ENCODE measurements around the gene HABP2.

The HABP2 gene

DNA sequence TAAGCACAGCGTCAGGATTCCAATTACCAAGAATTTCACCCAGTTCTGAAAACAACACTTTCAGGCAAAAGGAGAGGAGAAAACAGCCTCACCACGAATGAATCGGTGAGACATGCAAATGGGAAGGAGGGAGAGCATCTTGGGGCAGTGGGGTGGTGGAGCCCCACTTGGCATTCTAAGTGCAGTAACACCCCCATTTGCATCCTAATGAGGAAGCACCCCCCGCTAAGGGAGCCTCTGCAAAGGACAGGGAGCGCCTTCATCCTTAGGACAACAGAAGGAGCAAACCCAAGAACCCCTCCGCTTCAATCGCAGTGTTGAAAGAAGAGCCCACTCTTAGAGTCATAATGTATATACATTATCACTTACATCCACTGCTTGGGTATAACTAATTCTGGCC, 64.2 kb downstream of the HABP2 start:
- Histone ChIP-seq H3K4me3 (ENCODE audit: low read depth, low read length) (peak overlapping the region; percentile 39), H3K36me3 (ENCODE audit: control insufficient read depth, insufficient read depth, low read length) (no peaks in the 10 kb centered on the region), H3K9me3 (ENCODE audit: control insufficient read depth, insufficient read depth, low read depth, low read length) (no peaks in the 10 kb centered on the region), H3K4me1 (ENCODE audit: control insufficient read depth, insufficient read depth, low read length) (peaks cover 47% of the 10 kb centered on the region), H3K27me3 (ENCODE audit: control insufficient read depth, insufficient read depth, low read length) (peaks cover 22% of the 10 kb centered on the region), H3K9ac (ENCODE audit: low read length) (no peak overlapping the region), H3K27ac (ENCODE audit: low read depth, low read length) (no peak overlapping the region)

DNA sequence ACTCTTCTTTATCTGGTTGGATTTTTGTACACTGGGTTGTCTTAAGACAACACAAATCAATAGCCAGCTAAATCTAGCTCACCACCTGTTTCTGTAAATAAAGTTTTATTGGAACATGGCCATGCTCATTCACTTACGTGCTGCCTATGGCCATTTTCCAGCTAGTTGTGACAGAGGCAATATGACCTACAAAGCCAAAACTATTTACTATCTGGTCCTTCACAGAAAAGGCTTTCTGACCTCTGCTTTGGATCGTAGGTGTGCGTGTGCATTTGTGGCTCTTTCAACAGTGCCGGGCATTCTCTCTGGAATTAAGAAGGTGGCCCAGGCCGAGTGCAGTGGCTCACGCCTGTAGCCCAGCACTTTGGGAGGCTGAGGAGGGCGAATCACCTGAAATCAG, 65.5 kb downstream of the HABP2 start:
- Histone ChIP-seq H3K4me3 (ENCODE audit: low read depth, low read length) (no peak overlapping the region), H3K4me1 (ENCODE audit: control insufficient read depth, insufficient read depth, low read length) (peaks cover 47% of the 10 kb centered on the region)

DNA sequence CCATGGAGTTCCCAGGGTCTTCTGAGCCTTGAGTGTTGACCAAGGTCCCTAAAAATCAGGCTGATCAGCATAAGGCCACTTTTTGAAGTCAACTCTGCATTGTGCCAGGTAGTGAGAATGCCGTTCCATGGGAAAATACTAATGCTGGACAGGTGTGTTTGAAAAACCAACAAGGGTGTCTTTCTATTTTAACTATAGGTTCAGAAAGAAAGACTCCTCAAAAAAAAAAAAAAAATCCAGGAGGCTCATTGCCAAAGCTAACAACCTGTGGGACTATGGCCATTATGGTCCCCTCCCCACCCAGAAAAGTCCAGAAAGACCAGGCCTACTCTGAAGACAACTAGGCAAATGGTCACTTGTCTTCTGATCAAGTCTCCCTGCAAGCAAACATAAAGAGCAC, 66.5 kb downstream of the HABP2 start:
- Histone ChIP-seq H3K27me3 (ENCODE audit: control insufficient read depth, insufficient read depth, low read length) (peaks cover 19% of the 10 kb centered on the region), H3K9ac (ENCODE audit: low read length) (no peak overlapping the region), H3K9me3 (ENCODE audit: control insufficient read depth, insufficient read depth, low read depth, low read length) (no peaks in the 10 kb centered on the region), H3K27ac (ENCODE audit: low read depth, low read length) (no peak overlapping the region), H3K4me1 (ENCODE audit: control insufficient read depth, insufficient read depth, low read length) (peaks cover 41% of the 10 kb centered on the region), H3K36me3 (ENCODE audit: control insufficient read depth, insufficient read depth, low read length) (no peaks in the 10 kb centered on the region), H3K4me3 (ENCODE audit: low read depth, low read length) (no peak overlapping the region)

More for the DNA sequence above, 65.5 kb downstream of the HABP2 start:
- H3K36me3 ChIP-seq (ENCODE audit: control insufficient read depth, insufficient read depth, low read length), result no peaks in the 10 kb centered on the region
- no peak overlapping the region for H3K27ac ChIP-seq (ENCODE audit: low read depth, low read length)
- H3K9me3 ChIP-seq (ENCODE audit: control insufficient read depth, insufficient read depth, low read depth, low read length), result no peaks in the 10 kb centered on the region
- H3K27me3 ChIP-seq (ENCODE audit: control insufficient read depth, insufficient read depth, low read length), result peaks cover 22% of the 10 kb centered on the region
- no peak overlapping the region for H3K9ac ChIP-seq (ENCODE audit: low read length)

DNA sequence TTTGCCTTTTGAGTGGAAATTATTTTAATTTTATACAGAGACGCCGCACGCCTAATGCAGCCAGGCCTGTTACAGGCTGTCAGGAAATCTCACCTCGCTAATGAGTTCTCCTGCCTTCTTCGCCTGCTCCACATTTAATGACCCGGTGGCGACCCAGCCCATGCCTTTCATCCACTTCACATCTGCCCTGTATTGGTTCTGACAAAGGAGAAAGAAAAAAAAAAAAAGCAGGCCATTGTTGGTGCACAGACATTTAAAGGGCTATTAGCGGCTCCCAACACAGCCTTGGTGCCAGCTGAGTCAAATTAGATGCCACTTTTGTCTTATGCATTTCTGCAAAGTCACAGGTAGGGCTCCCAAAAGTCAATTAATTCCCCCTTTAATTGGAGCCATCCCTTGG, 67.7 kb downstream of the HABP2 start:
- H3K27me3 ChIP-seq (ENCODE audit: control insufficient read depth, insufficient read depth, low read length), result peaks cover 9% of the 10 kb centered on the region; the same call in 1 of the 2 replicates
- no peak overlapping the region for H3K4me3 ChIP-seq (ENCODE audit: low read depth, low read length)
- no peak overlapping the region for H3K9ac ChIP-seq (ENCODE audit: low read length)
- peaks cover 36% of the 10 kb centered on the region for H3K4me1 ChIP-seq (ENCODE audit: control insufficient read depth, insufficient read depth, low read length)
- no peak overlapping the region for H3K27ac ChIP-seq (ENCODE audit: low read depth, low read length)
- H3K36me3 ChIP-seq (ENCODE audit: control insufficient read depth, insufficient read depth, low read length), result no peaks in the 10 kb centered on the region
- no peaks in the 10 kb centered on the region for H3K9me3 ChIP-seq (ENCODE audit: control insufficient read depth, insufficient read depth, low read depth, low read length)

DNA sequence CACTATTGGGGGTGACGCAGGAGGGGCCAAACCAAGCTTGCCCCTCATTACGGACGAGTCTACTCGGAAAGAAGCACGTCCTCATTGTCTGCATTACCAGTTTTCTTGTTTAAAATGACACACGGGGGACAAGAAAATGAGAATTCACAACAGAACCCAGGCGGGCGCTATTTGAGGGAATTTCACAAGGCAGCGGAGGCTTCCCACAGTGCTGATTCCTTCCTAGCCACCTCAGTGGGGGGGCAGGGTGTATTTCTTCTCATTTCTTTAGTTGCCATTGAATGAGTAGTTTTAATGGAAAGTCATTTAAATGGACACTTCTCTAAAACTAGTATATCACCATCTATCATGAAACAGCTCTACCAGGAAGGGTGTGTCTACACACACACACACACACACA, 68.1 kb downstream of the HABP2 start:
- H3K27me3 ChIP-seq (ENCODE audit: control insufficient read depth, insufficient read depth, low read length), result peaks cover 5% of the 10 kb centered on the region; the same call in 1 of the 2 replicates
- H3K9ac ChIP-seq (ENCODE audit: low read length), result no peak overlapping the region
- H3K4me3 ChIP-seq (ENCODE audit: low read depth, low read length), result no peak overlapping the region
- no peak overlapping the region for H3K27ac ChIP-seq (ENCODE audit: low read depth, low read length)
- H3K9me3 ChIP-seq (ENCODE audit: control insufficient read depth, insufficient read depth, low read depth, low read length), result no peaks in the 10 kb centered on the region
- peaks cover 32% of the 10 kb centered on the region for H3K4me1 ChIP-seq (ENCODE audit: control insufficient read depth, insufficient read depth, low read length)
- no peaks in the 10 kb centered on the region for H3K36me3 ChIP-seq (ENCODE audit: control insufficient read depth, insufficient read depth, low read length)

DNA sequence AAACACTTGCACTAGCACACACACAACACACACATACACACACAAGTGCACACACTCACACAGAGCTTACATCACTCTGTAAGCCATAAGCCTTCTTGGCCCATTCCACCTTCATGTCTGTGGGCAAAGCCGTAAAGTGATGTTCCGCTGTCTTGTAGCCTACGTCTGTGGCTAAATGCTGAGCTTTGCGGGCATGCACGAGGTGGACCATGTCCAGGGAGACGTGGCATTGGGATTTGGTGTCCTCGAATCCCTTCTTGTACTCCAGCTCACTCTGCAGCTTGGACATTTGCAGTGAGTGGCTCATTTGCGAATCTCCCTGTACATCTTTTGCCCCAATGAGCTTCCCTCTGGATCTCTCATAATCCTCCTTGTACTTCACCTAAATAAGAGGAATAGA, 68.9 kb downstream of the HABP2 start:
- no peaks in the 10 kb centered on the region for H3K9me3 ChIP-seq (ENCODE audit: control insufficient read depth, insufficient read depth, low read depth, low read length)
- peaks cover 23% of the 10 kb centered on the region for H3K4me1 ChIP-seq (ENCODE audit: control insufficient read depth, insufficient read depth, low read length)
- no peak overlapping the region for H3K9ac ChIP-seq (ENCODE audit: low read length)
- no peaks in the 10 kb centered on the region for H3K36me3 ChIP-seq (ENCODE audit: control insufficient read depth, insufficient read depth, low read length)
- no peak overlapping the region for H3K27ac ChIP-seq (ENCODE audit: low read depth, low read length)
- H3K4me3 ChIP-seq (ENCODE audit: low read depth, low read length), result no peak overlapping the region
- peaks cover 5% of the 10 kb centered on the region; the same call in 1 of the 2 replicates for H3K27me3 ChIP-seq (ENCODE audit: control insufficient read depth, insufficient read depth, low read length)

DNA sequence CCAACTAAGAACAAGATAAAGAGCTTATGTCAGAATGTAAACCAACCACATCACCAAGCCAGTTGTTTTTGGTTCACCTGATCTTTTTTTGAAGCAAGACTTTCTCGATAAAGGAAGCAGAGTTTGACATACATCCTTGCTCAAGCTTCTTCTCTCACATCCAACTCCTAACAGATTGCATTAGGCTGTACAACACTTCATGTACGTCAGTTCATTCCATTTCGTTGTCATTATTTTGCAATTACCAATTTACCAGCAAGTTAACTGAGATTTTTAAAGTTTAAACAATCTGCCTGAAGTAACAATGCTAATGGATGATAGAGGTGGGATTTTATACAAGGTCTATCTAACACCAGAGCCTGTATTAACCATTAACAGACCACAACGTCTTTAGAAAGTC, 70.0 kb downstream of the HABP2 start:
- no peak overlapping the region for H3K9ac ChIP-seq (ENCODE audit: low read length)
- no peaks in the 10 kb centered on the region for H3K9me3 ChIP-seq (ENCODE audit: control insufficient read depth, insufficient read depth, low read depth, low read length)
- peaks cover 5% of the 10 kb centered on the region; the same call in 1 of the 2 replicates for H3K27me3 ChIP-seq (ENCODE audit: control insufficient read depth, insufficient read depth, low read length)
- H3K4me1 ChIP-seq (ENCODE audit: control insufficient read depth, insufficient read depth, low read length), result peaks cover 16% of the 10 kb centered on the region
- H3K36me3 ChIP-seq (ENCODE audit: control insufficient read depth, insufficient read depth, low read length), result no peaks in the 10 kb centered on the region
- H3K4me3 ChIP-seq (ENCODE audit: low read depth, low read length), result no peak overlapping the region
- H3K27ac ChIP-seq (ENCODE audit: low read depth, low read length), result no peak overlapping the region

DNA sequence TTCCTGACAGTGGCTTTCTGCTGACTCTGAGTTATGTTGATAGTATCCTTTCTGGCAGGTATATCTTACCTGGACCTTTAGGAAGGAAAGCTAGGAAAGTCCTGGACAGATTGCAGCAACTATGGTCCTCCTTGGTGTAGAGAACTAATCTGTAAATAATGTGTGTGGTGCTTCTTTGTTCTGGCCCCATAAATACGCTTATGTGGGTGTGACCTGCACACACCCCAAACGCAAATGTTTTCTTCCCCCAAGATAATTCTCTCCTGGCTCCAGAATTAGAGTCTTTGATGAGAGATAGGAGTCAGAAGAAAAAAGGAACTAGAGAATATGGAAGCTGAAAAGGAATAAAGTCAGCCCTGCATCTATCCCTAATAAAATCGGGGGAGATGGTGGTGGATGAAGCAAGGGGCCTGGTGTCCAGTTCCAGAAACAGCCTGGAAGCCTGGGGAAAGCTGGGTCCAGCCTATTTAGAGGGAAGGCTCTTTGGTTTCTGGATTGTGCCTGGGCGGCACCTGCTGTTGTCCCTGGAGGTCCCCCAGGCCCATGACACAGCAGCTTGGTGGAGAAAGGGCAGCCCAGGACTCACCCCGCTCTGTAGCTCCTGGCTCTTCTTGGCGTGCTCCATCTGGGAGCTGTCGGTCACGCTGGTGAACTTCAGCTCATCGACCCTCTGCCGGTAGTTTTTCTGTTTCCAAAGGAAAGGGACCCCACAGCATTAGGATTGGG, 72.8 kb downstream of the HABP2 start:
- no peak overlapping the region for H3K27ac ChIP-seq (ENCODE audit: low read depth, low read length)
- no peak overlapping the region for H3K4me3 ChIP-seq (ENCODE audit: low read depth, low read length)
- no peaks in the 10 kb centered on the region for H3K36me3 ChIP-seq (ENCODE audit: control insufficient read depth, insufficient read depth, low read length)
- H3K4me1 ChIP-seq (ENCODE audit: control insufficient read depth, insufficient read depth, low read length), result peaks cover 5% of the 10 kb centered on the region
- peaks cover 5% of the 10 kb centered on the region; the same call in 1 of the 2 replicates for H3K27me3 ChIP-seq (ENCODE audit: control insufficient read depth, insufficient read depth, low read length)
- no peaks in the 10 kb centered on the region for H3K9me3 ChIP-seq (ENCODE audit: control insufficient read depth, insufficient read depth, low read depth, low read length)
- no peak overlapping the region for H3K9ac ChIP-seq (ENCODE audit: low read length)

DNA sequence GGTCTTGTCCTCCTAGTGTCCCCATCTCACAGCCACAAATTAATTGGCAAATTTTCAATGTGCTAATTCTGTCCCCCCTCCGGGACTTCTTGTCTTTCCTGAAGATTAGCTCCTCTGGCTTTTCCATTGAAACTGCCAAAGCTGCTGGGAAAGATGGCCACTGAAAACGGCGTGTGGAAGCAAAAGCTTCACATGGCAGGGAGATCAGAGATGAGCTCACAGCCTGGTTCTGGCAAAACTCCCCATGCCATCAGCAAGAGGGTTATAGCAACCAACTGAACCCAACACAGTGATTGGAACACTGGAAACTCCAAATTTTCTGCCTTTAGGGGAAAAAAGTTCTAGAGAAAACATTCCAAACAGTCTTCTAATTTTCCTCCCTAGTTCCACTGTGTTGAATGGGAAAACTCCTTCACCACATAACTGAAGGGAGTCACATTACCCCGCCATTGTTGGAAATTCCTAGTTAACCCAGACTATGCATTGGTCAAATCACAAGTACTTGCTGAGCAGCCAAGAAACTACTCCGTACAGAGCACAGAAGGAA, 74.0 kb downstream of the HABP2 start:
- Histone ChIP-seq H3K9ac (ENCODE audit: low read length) (no peak overlapping the region), H3K27ac (ENCODE audit: low read depth, low read length) (no peak overlapping the region), H3K36me3 (ENCODE audit: control insufficient read depth, insufficient read depth, low read length) (no peaks in the 10 kb centered on the region), H3K4me3 (ENCODE audit: low read depth, low read length) (no peak overlapping the region), H3K27me3 (ENCODE audit: control insufficient read depth, insufficient read depth, low read length) (peaks cover under 1% of the 10 kb centered on the region; the same call in 1 of the 2 replicates), H3K4me1 (ENCODE audit: control insufficient read depth, insufficient read depth, low read length) (peaks cover 3% of the 10 kb centered on the region; the same call in 1 of the 2 replicates), H3K9me3 (ENCODE audit: control insufficient read depth, insufficient read depth, low read depth, low read length) (no peaks in the 10 kb centered on the region)

DNA sequence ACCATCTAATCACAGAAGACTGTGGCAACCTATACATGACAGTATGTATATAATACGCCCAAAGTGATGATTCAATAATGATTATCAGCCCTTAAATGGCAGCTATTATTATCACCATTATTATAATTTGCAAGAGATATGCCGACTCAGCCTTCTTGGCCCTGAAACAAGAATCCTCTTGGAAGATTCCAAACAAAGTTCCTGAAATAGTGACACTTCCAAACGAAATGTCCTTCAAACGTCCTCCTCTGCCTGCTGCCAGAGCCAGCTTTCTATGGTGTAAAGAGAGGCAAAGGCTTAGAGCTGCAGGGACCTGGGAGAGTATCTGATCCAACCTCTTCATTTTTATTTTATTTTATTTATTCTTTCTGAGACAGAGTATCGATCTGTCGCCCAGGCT, 75.0 kb downstream of the HABP2 start:
- no peaks in the 10 kb centered on the region for H3K36me3 ChIP-seq (ENCODE audit: control insufficient read depth, insufficient read depth, low read length)
- H3K27me3 ChIP-seq (ENCODE audit: control insufficient read depth, insufficient read depth, low read length), result no peaks in the 10 kb centered on the region
- H3K9ac ChIP-seq (ENCODE audit: low read length), result no peak overlapping the region
- no peak overlapping the region for H3K27ac ChIP-seq (ENCODE audit: low read depth, low read length)
- no peaks in the 10 kb centered on the region for H3K9me3 ChIP-seq (ENCODE audit: control insufficient read depth, insufficient read depth, low read depth, low read length)
- H3K4me3 ChIP-seq (ENCODE audit: low read depth, low read length), result no peak overlapping the region
- H3K4me1 ChIP-seq (ENCODE audit: control insufficient read depth, insufficient read depth, low read length), result peaks cover 3% of the 10 kb centered on the region; the same call in 1 of the 2 replicates

DNA sequence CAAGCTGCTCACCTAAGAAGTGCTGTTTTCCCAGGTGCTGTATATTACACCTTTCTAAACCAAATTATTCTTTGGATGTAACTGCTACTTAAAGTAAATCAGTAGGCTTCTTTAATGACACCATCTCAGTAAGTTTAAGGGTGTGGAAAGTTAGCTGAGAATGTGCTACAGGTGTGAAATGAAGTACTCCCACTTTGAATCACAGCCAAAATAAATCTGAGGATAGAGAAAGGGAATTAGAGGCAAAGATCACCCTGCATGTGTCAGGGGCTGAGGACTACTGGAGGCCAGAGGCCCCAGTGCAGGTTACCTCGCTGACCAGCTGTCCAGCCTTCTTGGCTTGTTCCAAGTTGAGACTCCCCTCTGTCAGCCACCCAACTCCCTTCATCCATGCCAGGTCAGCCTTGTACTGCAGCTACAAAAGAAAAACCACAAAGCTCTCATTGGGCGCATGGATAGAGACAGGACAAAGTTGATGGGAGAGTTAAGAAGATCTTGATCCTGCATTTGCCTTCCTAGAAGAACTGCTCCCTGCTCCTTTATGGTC, 75.8 kb downstream of the HABP2 start:
- no peak overlapping the region for H3K9ac ChIP-seq (ENCODE audit: low read length)
- H3K36me3 ChIP-seq (ENCODE audit: control insufficient read depth, insufficient read depth, low read length), result no peaks in the 10 kb centered on the region
- H3K4me1 ChIP-seq (ENCODE audit: control insufficient read depth, insufficient read depth, low read length), result peaks cover 3% of the 10 kb centered on the region; the same call in 1 of the 2 replicates
- no peak overlapping the region for H3K4me3 ChIP-seq (ENCODE audit: low read depth, low read length)
- no peak overlapping the region for H3K27ac ChIP-seq (ENCODE audit: low read depth, low read length)
- no peaks in the 10 kb centered on the region for H3K27me3 ChIP-seq (ENCODE audit: control insufficient read depth, insufficient read depth, low read length)
- H3K9me3 ChIP-seq (ENCODE audit: control insufficient read depth, insufficient read depth, low read depth, low read length), result no peaks in the 10 kb centered on the region
